Ovary (tissue), 9 donors: ENCODE results near the gene PRMT2. TPM values are rescaled to one million over a fixed set of nuclear protein-coding genes. Genes with fewer than 3 reads are reported as not detected.
A peak's percentile ranks its signal among the peaks of the same experiment; 100 is the strongest.
"Not testable (repeated sequence)": the region's sequence is repeated elsewhere in the genome, so short reads cannot be mapped to it uniquely, and the experiment has no call there.

ENCODE experiments used
- DNase-seq, 5 donors: peaks; one replicate each; pipeline ENCODE4 v3.0.0-alpha.2; 2019 to 2020
- H3K27ac ChIP-seq, 2 donors: fragments of 200-600 bp; one replicate each; pipeline versions ENCODE4 v1.5.1 to v1.8.0; 2019 to 2022
- H3K27me3 ChIP-seq: fragments of 200-600 bp; one replicate; pipeline ENCODE4 v1.8.0; 2022
- H3K36me3 ChIP-seq: fragments of 200-600 bp; sonication (generic); one replicate; pipeline ENCODE4 v1.5.1; 2019
- H3K4me1 ChIP-seq: one replicate; pipeline ENCODE4 v1.8.1; 2013; ENCODE audit warnings: mild to moderate bottlenecking, moderate library complexity; ENCODE audit not compliant: insufficient read depth
- H3K4me3 ChIP-seq: fragments of 200-600 bp; sonication (generic); one replicate; pipeline ENCODE4 v1.5.1; 2017
- H3K9me3 ChIP-seq, 2 donors: fragments of 200-600 bp in 1 of 2; sonication (generic) in 1 of 2; one replicate each; pipeline versions ENCODE4 v1.5.1 to v1.8.1; 2013 to 2019; ENCODE audit warnings: mild to moderate bottlenecking in 1 of 2, moderate library complexity in 1 of 2
- CTCF ChIP-seq, 3 donors: fragments of 450-650 bp in 2 of 3; fragments of 200-600 bp in 1 of 3; IDR thresholded peaks; one replicate each; pipeline versions ENCODE4 v1.5.1 to v1.8.0; 2016 to 2022; ENCODE audit warnings: antibody characterized with exemption in 3 of 3, mild to moderate bottlenecking in 1 of 3
- EP300 ChIP-seq: sonication (generic); formaldehyde crosslinking; IDR thresholded peaks from one replicate; pipeline ENCODE4 v1.6.1; 2017; ENCODE audit warnings: antibody characterized with exemption
- POLR2A ChIP-seq: fragments of 450-650 bp; IDR thresholded peaks from one replicate; pipeline ENCODE4 v1.6.1; 2017; ENCODE audit warnings: antibody characterized with exemption, mild to moderate bottlenecking, moderate library complexity
- WGBS, 3 donors: extraction: QIAGEN DNeasy Blood & Tissue Kit in 1 of 3; methylation state at CpG; one replicate each; pipeline versions ENCODE4 v1.1.5 to v1.1.7; 2013 to 2017; 5-methylcytosine and 5-hydroxymethylcytosine counted together
- intact Hi-C, 4 donors: fragments of 100-400 bp; cut with DNase I; formaldehyde crosslinking; loops; one replicate each; pipeline versions ENCODE4 v1.11.0 to v1.15.1; 2022 to 2023
- polyA plus RNA-seq, 2 donors: library from polyadenylated mRNA; stranded (reverse); fragments of 200-250 nt in 1 of 2; fragments of 350-450 nt in 1 of 2; fragmentation: Illumina TruSeq in 1 of 2; extraction: RNeasy Lipid Tissue Mini Kit (QIAGEN cat#74804) in 1 of 2; gene quantifications; one replicate each; pipeline ENCODE4 v1.2.3, GENCODE V29; 2013 to 2014
- total RNA-seq, 7 donors: library from RNA; depleted of rRNA in 2 of 7; stranded (reverse); fragments of >200 nt in 2 of 7; fragmentation: NEBNext Ultra II Directional in 3 of 7; extraction: Animal tissue kit (Norgen Biotek cat#: 25700) in 3 of 7; gene quantifications; one replicate each; pipeline versions ENCODE4 v1.1.0 to v1.2.4, GENCODE V29; 2016 to 2023
- donor health status: DM: no; HTN: no; CAD: no; lungs with moderate emphysema.
- donor health status: DM: no; HTN: no; CAD: no.
- donor health status: Bipolar disorder and iron deficiency.
- donor health status: DM: yes; HTN: yes; CAD: no.
- donor health status: DM: no; HTN: no; CAD: no.
- donor health status: DM: yes; HTN: yes; CAD: no.

Gene PRMT2
- total and polyA plus RNA-seq, 9 donors = 62.6 to 125 (median 98.1) TPM

GRCh38 chr21:46665566-46665965 is 30.1 kb downstream of the PRMT2 start:
- 80 to 90% (median 80%) methylated on average over 3 of the region's 3 CpGs for WGBS, 3 donors
- no peaks in the 10 kb centered on the region for H3K9me3 ChIP-seq
- peaks cover 2% of the 10 kb centered on the region for H3K4me1 ChIP-seq
- no peak for TF ChIP-seq POLR2A
- no peak for TF ChIP-seq EP300
- no peak for TF ChIP-seq CTCF (IDR thresholded peaks at IDR 0.05)
- intact Hi-C loops = no loop called here
- no peaks in the 10 kb centered on the region for H3K36me3 ChIP-seq
- DNase-seq = no peak
- H3K4me3 ChIP-seq = no peak overlapping the region
- no peak overlapping the region for H3K27ac ChIP-seq
- no peaks in the 10 kb centered on the region for H3K27me3 ChIP-seq

- no peak for TF ChIP-seq CTCF (IDR thresholded peaks at IDR 0.05)
- no peak for TF ChIP-seq POLR2A
- TF ChIP-seq EP300 = no peak
- peak overlapping the region; percentile 3 for H3K4me3 ChIP-seq
- 7 to 9% (median 9%) methylated on average over 46 to 53 of the region's 53 CpGs for WGBS, 3 donors
- no peaks in the 10 kb centered on the region for H3K36me3 ChIP-seq
- DNase-seq = no peak
- H3K27me3 ChIP-seq = no peaks in the 10 kb centered on the region
- H3K27ac ChIP-seq = no peak overlapping the region
- intact Hi-C loops = no loop called here
- peaks cover 2% of the 10 kb centered on the region for H3K4me1 ChIP-seq
- H3K9me3 ChIP-seq = no peaks in the 10 kb centered on the region
Observed at GRCh38 chr21:46666941-46667740, 31.7 kb downstream of the PRMT2 start.

- no peak for DNase-seq
- no peak for TF ChIP-seq EP300
- no peak for TF ChIP-seq POLR2A
- no peak for TF ChIP-seq CTCF (IDR thresholded peaks at IDR 0.05)
- Histone ChIP-seq H3K36me3 (no peaks in the 10 kb centered on the region), H3K4me1 (peaks cover 2% of the 10 kb centered on the region), H3K9me3 (no peaks in the 10 kb centered on the region), H3K27me3 (no peaks in the 10 kb centered on the region), H3K27ac (no peak overlapping the region), H3K4me3 (peak overlapping the region; percentile 3)
- intact Hi-C loops = no loop called here
- 1% methylated on average over 38 to 53 of the region's 53 CpGs for WGBS, 3 donors
Observed at GRCh38 chr21:46667741-46668380, 32.4 kb downstream of the PRMT2 start.

GRCh38 chr21:46668381-46668780 is 32.9 kb downstream of the PRMT2 start:
- peak overlapping the region; percentile 3 for H3K4me3 ChIP-seq
- TF ChIP-seq CTCF (IDR thresholded peaks at IDR 0.05) (no peak), POLR2A (no peak), EP300 (no peak)
- intact Hi-C loops = no loop called here
- DNase-seq = no peak
- no peaks in the 10 kb centered on the region for H3K36me3 ChIP-seq
- 31 to 49% (median 48%) methylated on average over 2 of the region's 2 CpGs for WGBS, 3 donors
- H3K9me3 ChIP-seq = no peaks in the 10 kb centered on the region
- H3K27me3 ChIP-seq = no peaks in the 10 kb centered on the region
- H3K27ac ChIP-seq = no peak overlapping the region
- H3K4me1 ChIP-seq = peaks cover 2% of the 10 kb centered on the region

GRCh38 chr21:46668904-46669303 is 33.4 kb downstream of the PRMT2 start:
- H3K27ac ChIP-seq, H3K4me1 ChIP-seq, H3K36me3 ChIP-seq, DNase-seq, H3K4me3 ChIP-seq, intact Hi-C loops, H3K27me3 ChIP-seq, H3K9me3 ChIP-seq: not testable (repeated sequence)
- 94 to 100% (median 96%) methylated on average over 1 to 5 of the region's 5 CpGs for WGBS, 3 donors
